Ramos (cell line): Measurements from ENCODE around the gene KRT8.
"Not testable (repeated sequence)": the region's sequence is repeated elsewhere in the genome, so short reads cannot be mapped to it uniquely, and the experiment has no call there.

Experiments used
- in situ Hi-C: fragments of 300-500 bp; cut with MboI; formaldehyde crosslinking; loops from one replicate; pipeline ENCODE4 v1.14.3; 2022; ENCODE audit warnings: low sequenced_read_pairs; ENCODE audit not compliant: unreplicated experiment

Gene KRT8

GRCh38 chr12:52856787-52857186, 48.1 kb downstream of the KRT8 start:
- in situ Hi-C loops = no loop called here

- in situ Hi-C loops = not testable (repeated sequence)
Observed at GRCh38 chr12:52856077-52856476, 48.8 kb downstream of the KRT8 start.

GRCh38 chr12:52851787-52852186, 53.1 kb downstream of the KRT8 start:
- in situ Hi-C loops = no loop called here

- in situ Hi-C loops = no loop called here
Observed at GRCh38 chr12:52850681-52851080, 54.2 kb downstream of the KRT8 start.

GRCh38 chr12:52849511-52849910, 55.4 kb downstream of the KRT8 start:
- in situ Hi-C loops = no loop called here

DNA sequence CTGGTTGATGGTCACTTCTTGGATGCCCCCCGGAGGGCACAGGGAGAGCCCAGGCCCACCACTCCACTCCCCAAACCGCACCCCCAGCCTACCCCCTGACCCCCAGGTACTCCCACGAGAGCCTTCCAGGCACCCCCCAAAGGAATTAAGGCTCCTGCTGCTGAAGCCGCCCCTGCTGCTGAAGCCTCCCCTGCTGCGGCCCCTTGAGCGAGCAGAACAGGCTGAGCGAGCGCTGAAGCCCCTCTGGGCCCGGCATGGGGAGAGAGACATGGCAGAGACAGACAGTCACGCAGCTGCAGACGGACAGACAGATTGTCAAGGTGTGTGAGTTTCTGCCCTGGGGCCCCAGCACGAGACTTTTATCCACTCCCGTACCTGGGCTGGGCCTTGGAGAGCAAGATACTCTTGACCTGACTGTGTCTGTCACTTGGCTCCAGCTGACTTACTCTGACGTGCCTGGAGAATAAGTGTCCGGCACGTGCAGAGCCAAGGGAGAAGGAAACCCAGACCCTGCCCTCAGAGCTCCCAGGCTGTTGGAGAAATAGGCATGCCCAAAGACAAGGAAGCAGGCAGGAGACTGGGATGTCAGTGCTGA, 56.1 kb downstream of the KRT8 start, which contains the start of gene KRT78:
Gene KRT78, minus strand, starts transcription at position 334 of the 595 bp plus-strand sequence. Its CDS starts 64 bp downstream, at position 270.
- in situ Hi-C loops = no loop called here

GRCh38 chr12:52847335-52848102, 57.4 kb downstream of the KRT8 start:
- in situ Hi-C loops = no loop called here
